MCF 10A (cell line): ENCODE data around the gene MAP3K4. TPM values are rescaled to one million over a fixed set of nuclear protein-coding genes. Genes with fewer than 3 reads are reported as not detected.

Source experiments
- BruUV-seq: library from RNA; stranded (reverse); fragments of 400-500 nt; replicated peaks from 2 replicates; lab custom pipeline; 2021; lab: Mats Ljungman, UMichigan
- CTCF ChIA-PET: fragments of 300-600 bp; sonication (Branson Sonifier 250); formaldehyde crosslinking; extraction: SDS; loops from one replicate; lab custom pipeline; 2021; ENCODE audit warnings: antibody characterized with exemption, inconsistent platforms; lab: Yijun Ruan, JAX
- POLR2A ChIA-PET: fragments of 300-600, 350-650 bp; sonication (Branson Sonifier 250); formaldehyde crosslinking; extraction: SDS; loops from one replicate; lab custom pipeline; 2020; ENCODE audit warnings: antibody characterized with exemption, inconsistent platforms; lab: Yijun Ruan, JAX
- DNase-seq: peaks from one replicate; pipeline ENCODE4 v3.0.0-alpha.2; 2018; ENCODE audit not compliant: unreplicated experiment
- H3K27ac Mint-ChIP-seq: one replicate; pipeline ENCODE4 v1.8.0; 2022; ENCODE audit warnings: mild to moderate bottlenecking, low read depth, mixed read lengths; ENCODE audit not compliant: unreplicated experiment
- H3K27me3 Mint-ChIP-seq: one replicate; pipeline ENCODE4 v1.8.0; 2022; ENCODE audit warnings: mixed read lengths; ENCODE audit not compliant: insufficient read depth, unreplicated experiment
- H3K36me3 Mint-ChIP-seq: one replicate; pipeline ENCODE4 v1.8.0; 2022; ENCODE audit warnings: mild to moderate bottlenecking, moderate library complexity, mixed read lengths; ENCODE audit not compliant: insufficient read depth, unreplicated experiment
- H3K4me1 Mint-ChIP-seq: one replicate; pipeline ENCODE4 v1.8.0; 2022; ENCODE audit warnings: mixed read lengths; ENCODE audit not compliant: insufficient read depth, unreplicated experiment
- H3K4me3 Mint-ChIP-seq: one replicate; pipeline ENCODE4 v1.8.0; 2022; ENCODE audit warnings: mild to moderate bottlenecking, moderate library complexity, mixed read lengths; ENCODE audit not compliant: unreplicated experiment
- H3K9me3 Mint-ChIP-seq: one replicate; pipeline ENCODE4 v1.8.0; 2022; ENCODE audit warnings: mixed read lengths; ENCODE audit not compliant: unreplicated experiment
- CTCF ChIP-seq: fragments of 200-600 bp; IDR thresholded peaks from one replicate; pipeline ENCODE4 v1.8.0; 2022; ENCODE audit warnings: antibody characterized with exemption, mild to moderate bottlenecking; ENCODE audit not compliant: unreplicated experiment
- intact Hi-C: fragments of 100-400 bp; cut with micrococcal nuclease; formaldehyde crosslinking; loops from 2 replicates; pipeline ENCODE4 v1.14.1; 2022
- total RNA-seq: library from RNA; stranded (reverse); gene quantifications from 2 replicates; pipeline ENCODE4 v1.2.3, GENCODE V29; 2022

MAP3K4 gene
- total RNA-seq, 1 experiment from 2014 or later, result 38.7 TPM

- CTCF ChIA-PET, result interaction anchor here (0.5 to 1.2 kb wide), 3 partner anchors 8 to 57 kb away, joined by 3 read pairs; no protein-coding TSS in a partner anchor
- H3K27me3 Mint-ChIP-seq, result no peaks in the 10 kb centered on the region
- no TSS peak for BruUV-seq
- POLR2A ChIA-PET, result no interaction called here
- H3K27ac Mint-ChIP-seq, result no peak overlapping the region
- peaks cover 14% of the 10 kb centered on the region for H3K9me3 Mint-ChIP-seq
- H3K36me3 Mint-ChIP-seq, result no peaks in the 10 kb centered on the region
- no peak for TF ChIP-seq CTCF
- no peak overlapping the region for H3K4me3 Mint-ChIP-seq
- intact Hi-C loops, result no loop called here
- no peak for DNase-seq
- no peaks in the 10 kb centered on the region for H3K4me1 Mint-ChIP-seq
Measured at GRCh38 chr6:160987265-160987664, 4.3 kb upstream of the MAP3K4 start.

GRCh38 chr6:160990847-160991405 is 643 bp upstream of the MAP3K4 start:
- Mint-ChIP-seq H3K4me1 (peaks cover 1% of the 10 kb centered on the region), H3K4me3 (peak overlapping the region; percentile 91), H3K36me3 (peaks cover 6% of the 10 kb centered on the region), H3K27ac (peak overlapping the region; percentile 82), H3K27me3 (no peaks in the 10 kb centered on the region), H3K9me3 (no peaks in the 10 kb centered on the region)
- TSS peak; percentile 74 for BruUV-seq
- ChIA-PET CTCF (interaction anchor here (0.5 to 9.9 kb wide), 11 partner anchors 10 to 384 kb away, joined by 3 to 117 read pairs (median 6); no protein-coding TSS in a partner anchor), POLR2A (interaction anchor here (0.6 to 5.8 kb wide), 13 partner anchors 11 to 414 kb away, joined by 3 to 65 read pairs (median 5); no protein-coding TSS in a partner anchor)
- DNase-seq, result no peak
- intact Hi-C loops, result loop anchor here (5.0 kb wide), 3 partner anchors 41 to 239 kb away; no protein-coding TSS in a partner anchor
- no peak for TF ChIP-seq CTCF

- peak overlapping the region; percentile 87 for H3K27ac Mint-ChIP-seq
- H3K36me3 Mint-ChIP-seq, result peaks cover 6% of the 10 kb centered on the region
- no TSS peak for BruUV-seq
- intact Hi-C loops, result loop anchor here (1.0 to 5.0 kb wide), 7 partner anchors 40 to 382 kb away; no protein-coding TSS in a partner anchor
- H3K4me1 Mint-ChIP-seq, result peaks cover 9% of the 10 kb centered on the region
- H3K27me3 Mint-ChIP-seq, result no peaks in the 10 kb centered on the region
- ChIA-PET CTCF (interaction anchor here (0.6 to 9.9 kb wide), 34 partner anchors 9 to 381 kb away, joined by 3 to 117 read pairs (median 6); no protein-coding TSS in a partner anchor), POLR2A (interaction anchor here (0.7 to 5.8 kb wide), 20 partner anchors 9 to 1781 kb away, joined by 3 to 65 read pairs (median 5); no protein-coding TSS in a partner anchor)
- peak; percentile 78 for DNase-seq
- no peaks in the 10 kb centered on the region for H3K9me3 Mint-ChIP-seq
- TF ChIP-seq CTCF, result peak; percentile 40
- H3K4me3 Mint-ChIP-seq, result peak overlapping the region; percentile 91
Measured at GRCh38 chr6:160992061-160992979, 751 bp downstream of the MAP3K4 start.
